Measurements from ENCODE around the gene MANF. TPM values are rescaled to one million over a fixed set of nuclear protein-coding genes. Genes with fewer than 3 reads are reported as not detected.

MANF gene
- total RNA-seq, 1 donor from 2014 or later, result 133 TPM

DNA sequence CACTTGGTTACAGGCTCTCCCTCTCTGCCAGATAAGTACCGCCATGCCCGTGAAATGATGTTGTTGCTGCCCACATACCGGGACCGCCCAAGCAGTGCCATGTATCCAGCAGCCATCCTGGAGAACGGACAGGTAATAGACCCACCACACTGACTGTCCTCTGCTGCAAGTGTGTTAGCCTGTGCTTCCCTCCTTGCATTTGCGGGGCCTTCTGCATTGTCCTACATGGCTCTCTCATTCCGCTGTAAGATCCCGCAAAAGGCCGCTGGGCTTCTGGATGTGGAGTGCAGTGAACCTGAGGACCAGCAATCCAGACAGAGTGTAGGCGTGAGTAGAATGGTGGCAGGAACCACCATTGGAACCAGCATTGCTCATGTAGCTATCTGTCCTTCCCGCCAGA is 10.6 kb upstream of the MANF start:
- Histone ChIP-seq H3K36me3 (ENCODE audit: control insufficient read depth, insufficient read depth, low read length) (no peaks in the 10 kb centered on the region), H3K27me3 (ENCODE audit: control insufficient read depth, insufficient read depth, low read length) (no peaks in the 10 kb centered on the region), H3K4me3 (ENCODE audit: low read depth, low read length) (no peak overlapping the region)
- no peak for DNase-seq (ENCODE audit: low read depth)
- TF ChIP-seq, protein P1, sequence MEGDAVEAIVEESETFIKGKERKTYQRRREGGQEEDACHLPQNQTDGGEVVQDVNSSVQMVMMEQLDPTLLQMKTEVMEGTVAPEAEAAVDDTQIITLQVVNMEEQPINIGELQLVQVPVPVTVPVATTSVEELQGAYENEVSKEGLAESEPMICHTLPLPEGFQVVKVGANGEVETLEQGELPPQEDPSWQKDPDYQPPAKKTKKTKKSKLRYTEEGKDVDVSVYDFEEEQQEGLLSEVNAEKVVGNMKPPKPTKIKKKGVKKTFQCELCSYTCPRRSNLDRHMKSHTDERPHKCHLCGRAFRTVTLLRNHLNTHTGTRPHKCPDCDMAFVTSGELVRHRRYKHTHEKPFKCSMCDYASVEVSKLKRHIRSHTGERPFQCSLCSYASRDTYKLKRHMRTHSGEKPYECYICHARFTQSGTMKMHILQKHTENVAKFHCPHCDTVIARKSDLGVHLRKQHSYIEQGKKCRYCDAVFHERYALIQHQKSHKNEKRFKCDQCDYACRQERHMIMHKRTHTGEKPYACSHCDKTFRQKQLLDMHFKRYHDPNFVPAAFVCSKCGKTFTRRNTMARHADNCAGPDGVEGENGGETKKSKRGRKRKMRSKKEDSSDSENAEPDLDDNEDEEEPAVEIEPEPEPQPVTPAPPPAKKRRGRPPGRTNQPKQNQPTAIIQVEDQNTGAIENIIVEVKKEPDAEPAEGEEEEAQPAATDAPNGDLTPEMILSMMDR (IDR thresholded peaks at IDR 0.05; ENCODE audit: insufficient read depth, low read length, poor library complexity, severe bottlenecking), result no peak

DNA sequence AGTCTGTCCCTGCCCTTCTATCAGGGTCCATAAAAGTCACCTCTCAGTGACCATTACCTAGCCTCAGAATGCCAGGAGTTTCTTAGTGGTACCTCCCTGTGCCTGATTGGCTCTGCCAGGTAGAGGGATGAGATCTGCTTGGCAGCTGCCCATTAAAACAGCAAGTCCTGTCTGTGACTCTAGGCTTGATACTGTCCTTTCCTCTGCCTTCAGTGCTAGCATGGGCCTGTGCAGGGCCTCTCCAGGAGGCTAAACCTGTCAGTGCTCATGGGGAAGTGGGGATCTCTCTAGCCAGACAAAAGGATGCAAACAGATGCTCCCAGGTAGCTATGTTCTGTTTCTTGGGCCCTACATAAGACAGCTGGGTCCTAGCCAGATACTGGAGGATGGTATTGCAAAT is 10.0 kb upstream of the MANF start:
- DNase-seq (ENCODE audit: low read depth), result no peak

DNA sequence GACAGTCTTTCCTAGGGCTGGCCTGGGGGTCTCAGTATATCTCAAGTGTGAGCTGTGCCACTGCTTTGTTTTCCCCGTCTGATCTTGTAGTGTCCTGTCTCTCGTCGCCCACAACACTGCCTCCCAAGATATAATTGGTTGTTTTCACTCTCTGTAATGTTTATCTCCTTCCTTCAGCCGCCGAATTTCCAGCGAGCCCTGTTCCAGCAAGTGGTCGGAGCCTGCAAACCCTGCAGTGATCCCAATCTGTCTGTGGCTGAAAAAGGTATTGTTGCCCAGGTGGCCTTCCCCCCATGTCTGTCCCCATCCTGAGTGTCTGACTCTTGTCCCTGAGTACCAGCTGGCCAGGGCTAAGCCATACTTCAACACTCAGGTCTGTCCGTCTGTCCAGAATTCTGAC is 9.5 kb upstream of the MANF start:
- no peak for DNase-seq (ENCODE audit: low read depth)
- no peak overlapping the region for H3K4me3 ChIP-seq (ENCODE audit: low read depth, low read length)
- no peaks in the 10 kb centered on the region for H3K27me3 ChIP-seq (ENCODE audit: control insufficient read depth, insufficient read depth, low read length)
- no peaks in the 10 kb centered on the region for H3K36me3 ChIP-seq (ENCODE audit: control insufficient read depth, insufficient read depth, low read length)
- TF ChIP-seq, protein P1 (IDR thresholded peaks at IDR 0.05; ENCODE audit: insufficient read depth, low read length, poor library complexity, severe bottlenecking), result no peak

More for the DNA sequence above, 10.0 kb upstream of the MANF start:
- H3K36me3 ChIP-seq (ENCODE audit: control insufficient read depth, insufficient read depth, low read length), result no peaks in the 10 kb centered on the region
- no peak overlapping the region for H3K4me3 ChIP-seq (ENCODE audit: low read depth, low read length)
- H3K27me3 ChIP-seq (ENCODE audit: control insufficient read depth, insufficient read depth, low read length), result no peaks in the 10 kb centered on the region
- TF ChIP-seq, protein P1 (IDR thresholded peaks at IDR 0.05; ENCODE audit: insufficient read depth, low read length, poor library complexity, severe bottlenecking), result no peak

DNA sequence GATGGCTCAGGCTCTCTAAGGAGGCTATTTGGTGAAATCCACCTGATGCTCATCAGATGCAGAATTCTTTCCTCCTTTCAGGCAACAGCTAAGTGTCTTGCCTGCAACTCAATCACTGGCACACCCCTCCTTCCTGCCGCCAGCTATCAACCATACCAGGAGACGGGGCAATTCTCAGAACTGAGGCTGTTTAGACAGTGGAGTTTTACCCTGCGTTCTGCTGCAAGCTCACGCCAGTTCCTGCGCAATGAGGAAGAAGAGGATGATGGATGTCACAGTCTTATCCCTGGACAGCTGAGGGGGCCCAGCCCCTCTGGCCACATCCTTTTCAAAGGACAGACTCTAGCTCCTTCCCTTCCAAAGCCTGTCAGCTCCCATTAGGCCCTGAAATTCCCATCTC is 7.0 kb upstream of the MANF start:
- Histone ChIP-seq H3K27me3 (ENCODE audit: control insufficient read depth, insufficient read depth, low read length) (no peaks in the 10 kb centered on the region), H3K36me3 (ENCODE audit: control insufficient read depth, insufficient read depth, low read length) (no peaks in the 10 kb centered on the region), H3K4me3 (ENCODE audit: low read depth, low read length) (no peak overlapping the region)
- DNase-seq (ENCODE audit: low read depth), result no peak
- TF ChIP-seq, protein P1 (IDR thresholded peaks at IDR 0.05; ENCODE audit: insufficient read depth, low read length, poor library complexity, severe bottlenecking), result no peak

DNA sequence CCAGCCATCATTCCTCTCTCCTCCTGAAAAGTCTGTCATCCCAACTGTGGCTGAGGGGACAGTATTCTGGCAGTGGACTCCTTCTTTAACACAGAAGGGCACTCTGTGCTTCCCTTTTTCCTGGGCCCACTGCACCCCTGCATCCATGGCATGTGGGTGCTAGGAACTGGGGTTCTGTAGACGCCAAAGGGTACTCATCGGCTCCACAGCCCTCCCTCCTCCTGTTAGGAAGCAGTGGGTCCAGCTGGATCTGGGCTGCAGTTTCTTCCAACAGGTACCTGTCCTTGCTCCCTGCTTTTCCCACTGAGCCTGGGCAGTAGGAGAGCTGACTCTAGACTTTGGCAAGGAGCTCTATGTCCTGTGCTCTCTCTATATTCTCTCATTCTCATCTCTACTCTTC is 6.4 kb upstream of the MANF start:
- Histone ChIP-seq H3K27me3 (ENCODE audit: control insufficient read depth, insufficient read depth, low read length) (no peaks in the 10 kb centered on the region), H3K36me3 (ENCODE audit: control insufficient read depth, insufficient read depth, low read length) (no peaks in the 10 kb centered on the region), H3K4me3 (ENCODE audit: low read depth, low read length) (no peak overlapping the region)
- TF ChIP-seq, protein P1 (IDR thresholded peaks at IDR 0.05; ENCODE audit: insufficient read depth, low read length, poor library complexity, severe bottlenecking), result no peak
- DNase-seq (ENCODE audit: low read depth), result no peak

DNA sequence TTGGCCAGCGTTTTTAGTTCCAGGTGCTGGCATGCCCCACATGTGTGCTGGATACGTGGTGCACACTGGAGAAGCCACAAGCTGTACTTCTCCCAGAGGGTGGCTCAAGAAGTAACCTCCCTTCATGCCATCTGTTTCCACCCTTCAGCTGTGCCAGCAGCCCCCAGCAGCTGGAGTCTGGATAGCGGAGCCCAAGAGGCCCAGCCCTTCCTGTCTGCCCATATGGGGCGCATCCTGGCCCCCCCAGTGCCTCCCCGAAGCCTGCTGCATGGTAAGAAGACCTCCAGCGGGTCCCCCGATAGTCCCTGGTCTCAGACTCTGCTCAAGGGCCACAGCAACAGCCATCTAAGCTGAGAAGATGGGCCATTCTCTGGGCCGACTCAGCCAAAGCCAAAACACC is 5.8 kb upstream of the MANF start:
- Histone ChIP-seq H3K4me3 (ENCODE audit: low read depth, low read length) (no peak overlapping the region), H3K36me3 (ENCODE audit: control insufficient read depth, insufficient read depth, low read length) (no peaks in the 10 kb centered on the region), H3K27me3 (ENCODE audit: control insufficient read depth, insufficient read depth, low read length) (no peaks in the 10 kb centered on the region)
- DNase-seq (ENCODE audit: low read depth), result no peak
- TF ChIP-seq, protein P1 (IDR thresholded peaks at IDR 0.05; ENCODE audit: insufficient read depth, low read length, poor library complexity, severe bottlenecking), result no peak

Data from kidney epithelial cell (primary cell).